HepG2 (cell line): Measurements from ENCODE around the gene ABCC2. TPM values are rescaled to one million over a fixed set of nuclear protein-coding genes. Genes with fewer than 3 reads are reported as not detected.

Experiments used
- AGO1 ChIP-seq: fragments of 200-400 bp; formaldehyde crosslinking; IDR thresholded peaks from 2 replicates; pipeline ENCODE4 v1.6.1; 2017; ENCODE audit warnings: mild to moderate bottlenecking, low read depth, low read length, moderate library complexity; ENCODE audit not compliant: poor library complexity, severe bottlenecking
- CREM ChIP-seq, 2 experiments: sonication (generic) in 1 of 2; formaldehyde crosslinking in 1 of 2; IDR thresholded peaks; 2 replicates each; pipeline versions ENCODE4 v1.4.0 to v1.6.1; 2016 to 2020; ENCODE audit warnings: antibody characterized with exemption in 1 of 2, mild to moderate bottlenecking in 1 of 2, missing genetic modification reagents in 1 of 2
- HMG20B ChIP-seq: conservative IDR thresholded peaks from 2 replicates; pipeline ENCODE4 v1.6.1; 2016; ENCODE audit warnings: missing genetic modification reagents, missing compliant biosample characterization
- ISL2 ChIP-seq: sonication (generic); formaldehyde crosslinking; IDR thresholded peaks from 2 replicates; pipeline ENCODE4 v1.5.0; 2020; ENCODE audit warnings: missing genetic modification reagents
- MNT ChIP-seq: fragments of 450-650 bp; IDR thresholded peaks from 2 replicates; pipeline ENCODE4 v1.6.1; 2016
- MXD4 ChIP-seq: IDR thresholded peaks from 2 replicates; pipeline ENCODE4 v1.6.1; 2016; ENCODE audit warnings: mild to moderate bottlenecking, missing biosample characterization, missing genetic modification reagents
- NFIC ChIP-seq: IDR thresholded peaks from 2 replicates; pipeline ENCODE4 v1.6.1; 2012; ENCODE audit warnings: mild to moderate bottlenecking, low read length, inconsistent platforms
- PAWR ChIP-seq: sonication (generic); formaldehyde crosslinking; IDR thresholded peaks from 2 replicates; pipeline ENCODE4 v1.4.0; 2020; ENCODE audit warnings: missing genetic modification reagents, mild to moderate bottlenecking, borderline replicate concordance
- PLSCR1 ChIP-seq: sonication (generic); formaldehyde crosslinking; IDR thresholded peaks from 2 replicates; pipeline ENCODE4 v1.5.0; 2020; ENCODE audit warnings: missing genetic modification reagents, mild to moderate bottlenecking, borderline replicate concordance
- PPARG ChIP-seq: conservative IDR thresholded peaks from 2 replicates; pipeline ENCODE4 v1.6.1; 2016; ENCODE audit warnings: missing biosample characterization, missing genetic modification reagents
- TFDP1 ChIP-seq: IDR thresholded peaks from 2 replicates; pipeline ENCODE4 v1.6.1; 2016; ENCODE audit warnings: missing compliant biosample characterization, missing genetic modification reagents, borderline replicate concordance
- ZNF326 ChIP-seq: sonication (generic); formaldehyde crosslinking; IDR thresholded peaks from 2 replicates; pipeline ENCODE4 v1.4.0; 2020; ENCODE audit warnings: missing genetic modification reagents, borderline replicate concordance
- ZNF337 ChIP-seq: sonication (generic); formaldehyde crosslinking; IDR thresholded peaks from 2 replicates; pipeline ENCODE4 v1.5.1; 2020; ENCODE audit warnings: missing genetic modification reagents, low read depth, mild to moderate bottlenecking, borderline replicate concordance
- ZNF496 ChIP-seq: sonication (generic); formaldehyde crosslinking; IDR thresholded peaks from 2 replicates; pipeline ENCODE4 v1.8.1; 2023; ENCODE audit warnings: mild to moderate bottlenecking, moderate library complexity, missing genetic modification reagents; ENCODE audit not compliant: insufficient replicate concordance
- polyA plus RNA-seq, 8 experiments: library from polyadenylated mRNA; depleted of rRNA in 3 of 8; stranded (reverse) in 7 of 8; unstranded in 1 of 8; fragments of >200 nt; fragmentation: Illumina TruSeq in 4 of 8; extraction: Trizol in 4 of 8; gene quantifications; 2 replicates each; pipeline versions ENCODE4 v1.2.1 to v1.2.3, GENCODE V29; 2011 to 2016; ENCODE audit warnings: low read depth in 4 of 8, missing spikeins in 1 of 8, mixed read lengths in 1 of 8; ENCODE audit not compliant: insufficient read depth in 1 of 8
- total RNA-seq, 5 experiments: library from RNA; depleted of rRNA; stranded (reverse); fragments of >200 nt; fragmentation: Illumina TruSeq; extraction: Trizol; gene quantifications; 2 replicates each; pipeline ENCODE4 v1.2.3, GENCODE V29; 2016; ENCODE audit warnings: low read depth in 1 of 5
- TF ChIP-seq, protein P1 (sequence below), 2 experiments: sonication (generic) in 1 of 2; formaldehyde crosslinking in 1 of 2; IDR thresholded peaks; 2 replicates each; pipeline versions ENCODE4 v1.4.0 to v1.6.1; 2016 to 2020; ENCODE audit warnings: borderline replicate concordance in 1 of 2, low read depth in 1 of 2, mild to moderate bottlenecking in 1 of 2, missing genetic modification reagents in 1 of 2
- TF ChIP-seq, protein P2 (sequence below): sonication (generic); formaldehyde crosslinking; IDR thresholded peaks from 2 replicates; pipeline ENCODE4 v1.4.0; 2020; ENCODE audit warnings: missing genetic modification reagents, borderline replicate concordance
- TF ChIP-seq, protein P3 (sequence below): sonication (generic); formaldehyde crosslinking; IDR thresholded peaks from 2 replicates; pipeline ENCODE4 v1.4.0; 2020; ENCODE audit warnings: missing genetic modification reagents, borderline replicate concordance

Gene ABCC2
- total and polyA plus RNA-seq, 2 of the 13 experiments (the other 11 are each of a cell fraction or from before 2014, with no cell fraction given): 181 to 497 TPM

- TF ChIP-seq, protein P1, sequence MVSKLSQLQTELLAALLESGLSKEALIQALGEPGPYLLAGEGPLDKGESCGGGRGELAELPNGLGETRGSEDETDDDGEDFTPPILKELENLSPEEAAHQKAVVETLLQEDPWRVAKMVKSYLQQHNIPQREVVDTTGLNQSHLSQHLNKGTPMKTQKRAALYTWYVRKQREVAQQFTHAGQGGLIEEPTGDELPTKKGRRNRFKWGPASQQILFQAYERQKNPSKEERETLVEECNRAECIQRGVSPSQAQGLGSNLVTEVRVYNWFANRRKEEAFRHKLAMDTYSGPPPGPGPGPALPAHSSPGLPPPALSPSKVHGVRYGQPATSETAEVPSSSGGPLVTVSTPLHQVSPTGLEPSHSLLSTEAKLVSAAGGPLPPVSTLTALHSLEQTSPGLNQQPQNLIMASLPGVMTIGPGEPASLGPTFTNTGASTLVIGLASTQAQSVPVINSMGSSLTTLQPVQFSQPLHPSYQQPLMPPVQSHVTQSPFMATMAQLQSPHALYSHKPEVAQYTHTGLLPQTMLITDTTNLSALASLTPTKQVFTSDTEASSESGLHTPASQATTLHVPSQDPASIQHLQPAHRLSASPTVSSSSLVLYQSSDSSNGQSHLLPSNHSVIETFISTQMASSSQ (IDR thresholded peaks at IDR 0.05; ENCODE audit: low read depth): no peak
- TF ChIP-seq, protein P1 (CRISPR knock-in tag; IDR thresholded peaks at IDR 0.05; ENCODE audit: borderline replicate concordance): 0 out of 2 replicates have a peak, but pooled peaks have one; percentile 22
- TF ChIP-seq NFIC: peak; percentile 78; the same call in 1 of the 2 replicates
- TF ChIP-seq ZNF337 (CRISPR knock-in tag): no peak
- peak; percentile 81 for TF ChIP-seq PPARG (CRISPR knock-in tag)
- TF ChIP-seq ZNF496 (CRISPR knock-in tag): no peak
- no peak for TF ChIP-seq MXD4 (CRISPR knock-in tag)
- TF ChIP-seq TFDP1 (CRISPR knock-in tag): peak; percentile 61; the same call in 1 of the 2 replicates
- no peak for TF ChIP-seq ZNF326
- TF ChIP-seq HMG20B: no peak
- TF ChIP-seq ISL2 (CRISPR knock-in tag): peak; percentile 55
- TF ChIP-seq, protein P2, sequence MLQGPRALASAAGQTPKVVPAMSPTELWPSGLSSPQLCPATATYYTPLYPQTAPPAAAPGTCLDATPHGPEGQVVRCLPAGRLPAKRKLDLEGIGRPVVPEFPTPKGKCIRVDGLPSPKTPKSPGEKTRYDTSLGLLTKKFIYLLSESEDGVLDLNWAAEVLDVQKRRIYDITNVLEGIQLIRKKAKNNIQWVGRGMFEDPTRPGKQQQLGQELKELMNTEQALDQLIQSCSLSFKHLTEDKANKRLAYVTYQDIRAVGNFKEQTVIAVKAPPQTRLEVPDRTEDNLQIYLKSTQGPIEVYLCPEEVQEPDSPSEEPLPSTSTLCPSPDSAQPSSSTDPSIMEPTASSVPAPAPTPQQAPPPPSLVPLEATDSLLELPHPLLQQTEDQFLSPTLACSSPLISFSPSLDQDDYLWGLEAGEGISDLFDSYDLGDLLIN (CRISPR knock-in tag): no peak
- peak; percentile 65 for TF ChIP-seq MNT
- TF ChIP-seq PAWR (CRISPR knock-in tag): no peak
- peak; percentile 45; the same call in 1 of the 2 replicates for TF ChIP-seq CREM (IDR thresholded peaks at IDR 0.05)
- TF ChIP-seq CREM (CRISPR knock-in tag; IDR thresholded peaks at IDR 0.05): no peak
- TF ChIP-seq AGO1: no peak
- TF ChIP-seq, protein P3, sequence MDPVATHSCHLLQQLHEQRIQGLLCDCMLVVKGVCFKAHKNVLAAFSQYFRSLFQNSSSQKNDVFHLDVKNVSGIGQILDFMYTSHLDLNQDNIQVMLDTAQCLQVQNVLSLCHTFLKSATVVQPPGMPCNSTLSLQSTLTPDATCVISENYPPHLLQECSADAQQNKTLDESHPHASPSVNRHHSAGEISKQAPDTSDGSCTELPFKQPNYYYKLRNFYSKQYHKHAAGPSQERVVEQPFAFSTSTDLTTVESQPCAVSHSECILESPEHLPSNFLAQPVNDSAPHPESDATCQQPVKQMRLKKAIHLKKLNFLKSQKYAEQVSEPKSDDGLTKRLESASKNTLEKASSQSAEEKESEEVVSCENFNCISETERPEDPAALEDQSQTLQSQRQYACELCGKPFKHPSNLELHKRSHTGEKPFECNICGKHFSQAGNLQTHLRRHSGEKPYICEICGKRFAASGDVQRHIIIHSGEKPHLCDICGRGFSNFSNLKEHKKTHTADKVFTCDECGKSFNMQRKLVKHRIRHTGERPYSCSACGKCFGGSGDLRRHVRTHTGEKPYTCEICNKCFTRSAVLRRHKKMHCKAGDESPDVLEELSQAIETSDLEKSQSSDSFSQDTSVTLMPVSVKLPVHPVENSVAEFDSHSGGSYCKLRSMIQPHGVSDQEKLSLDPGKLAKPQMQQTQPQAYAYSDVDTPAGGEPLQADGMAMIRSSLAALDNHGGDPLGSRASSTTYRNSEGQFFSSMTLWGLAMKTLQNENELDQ (CRISPR knock-in tag): no peak
- no peak for TF ChIP-seq PLSCR1 (CRISPR knock-in tag)
Observed at GRCh38 chr10:99754670-99755069, 27.8 kb upstream of the ABCC2 start (continued).
